HepG2 (cell line): ENCODE measurements around the gene U2AF1L4. TPM values are rescaled to one million over a fixed set of nuclear protein-coding genes. Genes with fewer than 3 reads are reported as not detected.

Experiments
- BATF2 ChIP-seq: sonication (generic); formaldehyde crosslinking; IDR thresholded peaks from 2 replicates; pipeline ENCODE4 v1.8.0; 2022; ENCODE audit warnings: mild to moderate bottlenecking, missing genetic modification reagents, moderate library complexity
- DPF2 ChIP-seq: sonication (generic); formaldehyde crosslinking; IDR thresholded peaks from 2 replicates; pipeline ENCODE4 v1.4.0; 2020; ENCODE audit warnings: mild to moderate bottlenecking, low read depth, missing genetic modification reagents, borderline replicate concordance
- KAT2B ChIP-seq: fragments of 150-350 bp; IDR thresholded peaks from 2 replicates; pipeline ENCODE4 v1.6.1; 2014; ENCODE audit warnings: low read depth, low read length, borderline replicate concordance
- KDM3A ChIP-seq: IDR thresholded peaks from 2 replicates; pipeline ENCODE4 v1.6.1; 2018; ENCODE audit warnings: low read depth, missing compliant biosample characterization
- MEIS1 ChIP-seq: sonication (generic); formaldehyde crosslinking; IDR thresholded peaks from 2 replicates; pipeline ENCODE4 v1.9.0; 2021; ENCODE audit warnings: mild to moderate bottlenecking, missing genetic modification reagents, moderate library complexity, borderline replicate concordance
- MXD1 ChIP-seq: sonication (generic); formaldehyde crosslinking; IDR thresholded peaks from 2 replicates; pipeline ENCODE4 v1.4.0; 2020; ENCODE audit warnings: mild to moderate bottlenecking, missing genetic modification reagents
- NCOA2 ChIP-seq: sonication (generic); formaldehyde crosslinking; IDR thresholded peaks from 2 replicates; pipeline ENCODE4 v1.8.0; 2022; ENCODE audit warnings: inconsistent platforms
- NR0B2 ChIP-seq: sonication (generic); formaldehyde crosslinking; IDR thresholded peaks from 2 replicates; pipeline ENCODE4 v1.4.0; 2020; ENCODE audit warnings: mild to moderate bottlenecking, missing genetic modification reagents
- RNF2 ChIP-seq: fragments of 450-650 bp; conservative IDR thresholded peaks from 2 replicates; pipeline ENCODE4 v1.6.1; 2016; ENCODE audit warnings: low read depth
- TFAP4 ChIP-seq: sonication (generic); IDR thresholded peaks from 2 replicates; pipeline ENCODE4 v1.6.1; 2016; ENCODE audit warnings: low read depth, borderline replicate concordance
- THAP11 ChIP-seq: IDR thresholded peaks from 2 replicates; pipeline ENCODE4 v1.6.1; 2016; ENCODE audit warnings: missing biosample characterization, missing genetic modification reagents
- THRA ChIP-seq: sonication (generic); formaldehyde crosslinking; IDR thresholded peaks from 2 replicates; pipeline ENCODE4 v1.4.0; 2020; ENCODE audit warnings: missing genetic modification reagents, borderline replicate concordance
- ZFP37 ChIP-seq: sonication (generic); formaldehyde crosslinking; IDR thresholded peaks from 2 replicates; pipeline ENCODE4 v1.4.0; 2020; ENCODE audit warnings: missing genetic modification reagents, borderline replicate concordance
- ZKSCAN8 ChIP-seq: IDR thresholded peaks from 2 replicates; pipeline ENCODE4 v1.6.1; 2016; ENCODE audit warnings: borderline replicate concordance, missing genetic modification reagents, missing compliant biosample characterization
- ZNF552 ChIP-seq: sonication (generic); formaldehyde crosslinking; IDR thresholded peaks from 2 replicates; pipeline ENCODE4 v1.9.0; 2022; ENCODE audit warnings: missing genetic modification reagents, mild to moderate bottlenecking, borderline replicate concordance
- ZNF556 ChIP-seq: sonication (generic); formaldehyde crosslinking; IDR thresholded peaks from 2 replicates; pipeline ENCODE4 v1.4.0; 2020; ENCODE audit warnings: mild to moderate bottlenecking, missing genetic modification reagents, borderline replicate concordance
- ZNF563 ChIP-seq: sonication (generic); formaldehyde crosslinking; IDR thresholded peaks from 2 replicates; pipeline ENCODE4 v1.8.0; 2022; ENCODE audit warnings: mild to moderate bottlenecking, moderate library complexity, missing genetic modification reagents
- ZNF777 ChIP-seq: sonication (generic); formaldehyde crosslinking; IDR thresholded peaks from 2 replicates; pipeline ENCODE4 v1.4.0; 2020; ENCODE audit warnings: missing genetic modification reagents
- ZSCAN21 ChIP-seq: sonication (generic); formaldehyde crosslinking; IDR thresholded peaks from 2 replicates; pipeline ENCODE4 v1.8.0; 2022; ENCODE audit warnings: mild to moderate bottlenecking, missing genetic modification reagents, moderate library complexity, borderline replicate concordance
- polyA plus RNA-seq, 8 experiments: library from polyadenylated mRNA; depleted of rRNA in 3 of 8; stranded (reverse) in 7 of 8; unstranded in 1 of 8; fragments of >200 nt; fragmentation: Illumina TruSeq in 4 of 8; extraction: Trizol in 4 of 8; gene quantifications; 2 replicates each; pipeline versions ENCODE4 v1.2.1 to v1.2.3, GENCODE V29; 2011 to 2016; ENCODE audit warnings: low read depth in 4 of 8, missing spikeins in 1 of 8, mixed read lengths in 1 of 8; ENCODE audit not compliant: insufficient read depth in 1 of 8
- total RNA-seq, 5 experiments: library from RNA; depleted of rRNA; stranded (reverse); fragments of >200 nt; fragmentation: Illumina TruSeq; extraction: Trizol; gene quantifications; 2 replicates each; pipeline ENCODE4 v1.2.3, GENCODE V29; 2016; ENCODE audit warnings: low read depth in 1 of 5
- TF ChIP-seq, protein P1 (sequence below): sonication (generic); formaldehyde crosslinking; IDR thresholded peaks from 2 replicates; pipeline ENCODE4 v1.4.0; 2020; ENCODE audit warnings: missing genetic modification reagents
- TF ChIP-seq, protein P2 (sequence below): sonication (generic); formaldehyde crosslinking; IDR thresholded peaks from 2 replicates; pipeline ENCODE4 v1.8.0; 2022; ENCODE audit warnings: missing genetic modification reagents, mild to moderate bottlenecking, moderate library complexity, borderline replicate concordance

The U2AF1L4 gene
- total and polyA plus RNA-seq, 2 of the 13 experiments (the other 11 are each of a cell fraction or from before 2014, with no cell fraction given) = 7.9 to 15.4 TPM

DNA sequence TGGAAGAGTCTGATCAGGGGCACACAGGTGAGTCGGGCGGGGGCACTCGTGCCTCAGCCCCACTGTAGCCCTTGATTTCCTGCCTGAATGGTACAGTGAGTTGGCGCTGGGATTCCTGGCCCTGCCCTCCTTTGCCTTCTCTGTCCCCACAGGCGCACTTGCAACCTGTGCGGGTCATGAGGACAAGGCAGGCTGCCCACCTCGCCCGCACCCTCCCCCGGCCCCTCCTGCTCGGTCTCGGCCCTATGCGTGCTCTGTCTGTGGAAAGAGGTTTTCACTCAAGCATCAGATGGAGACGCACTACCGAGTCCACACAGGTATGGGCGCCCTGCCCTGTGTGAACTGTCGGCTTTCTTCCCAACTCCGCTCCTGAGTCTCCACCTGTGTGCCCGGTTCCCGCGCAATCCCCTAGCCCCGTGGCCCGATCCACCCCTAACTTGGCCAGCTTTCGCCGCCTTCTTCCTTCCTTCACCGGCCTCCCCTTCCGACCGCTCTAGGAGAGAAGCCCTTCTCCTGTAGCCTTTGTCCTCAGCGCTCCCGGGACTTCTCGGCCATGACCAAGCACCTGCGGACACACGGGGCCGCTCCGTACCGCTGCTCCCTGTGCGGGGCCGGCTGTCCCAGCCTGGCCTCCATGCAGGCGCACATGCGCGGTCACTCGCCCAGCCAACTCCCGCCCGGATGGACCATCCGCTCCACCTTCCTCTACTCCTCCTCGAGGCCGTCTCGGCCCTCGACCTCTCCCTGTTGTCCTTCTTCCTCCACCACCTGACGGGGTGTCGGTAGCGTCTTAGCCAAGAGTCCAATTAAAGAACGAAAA, 29.0 kb downstream of the U2AF1L4 start (continued):
- TF ChIP-seq, protein P1, sequence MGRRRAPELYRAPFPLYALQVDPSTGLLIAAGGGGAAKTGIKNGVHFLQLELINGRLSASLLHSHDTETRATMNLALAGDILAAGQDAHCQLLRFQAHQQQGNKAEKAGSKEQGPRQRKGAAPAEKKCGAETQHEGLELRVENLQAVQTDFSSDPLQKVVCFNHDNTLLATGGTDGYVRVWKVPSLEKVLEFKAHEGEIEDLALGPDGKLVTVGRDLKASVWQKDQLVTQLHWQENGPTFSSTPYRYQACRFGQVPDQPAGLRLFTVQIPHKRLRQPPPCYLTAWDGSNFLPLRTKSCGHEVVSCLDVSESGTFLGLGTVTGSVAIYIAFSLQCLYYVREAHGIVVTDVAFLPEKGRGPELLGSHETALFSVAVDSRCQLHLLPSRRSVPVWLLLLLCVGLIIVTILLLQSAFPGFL = no peak
- TF ChIP-seq ZNF777 (CRISPR knock-in tag) = no peak
- TF ChIP-seq THAP11 (CRISPR knock-in tag) = peak; percentile 9; the same call in 1 of the 2 replicates
- no peak for TF ChIP-seq ZKSCAN8 (CRISPR knock-in tag)
- peak; percentile 81 for TF ChIP-seq BATF2 (CRISPR knock-in tag)
- TF ChIP-seq MXD1 (CRISPR knock-in tag) = peak; percentile 69; the same call in 1 of the 2 replicates
- TF ChIP-seq, protein P2, sequence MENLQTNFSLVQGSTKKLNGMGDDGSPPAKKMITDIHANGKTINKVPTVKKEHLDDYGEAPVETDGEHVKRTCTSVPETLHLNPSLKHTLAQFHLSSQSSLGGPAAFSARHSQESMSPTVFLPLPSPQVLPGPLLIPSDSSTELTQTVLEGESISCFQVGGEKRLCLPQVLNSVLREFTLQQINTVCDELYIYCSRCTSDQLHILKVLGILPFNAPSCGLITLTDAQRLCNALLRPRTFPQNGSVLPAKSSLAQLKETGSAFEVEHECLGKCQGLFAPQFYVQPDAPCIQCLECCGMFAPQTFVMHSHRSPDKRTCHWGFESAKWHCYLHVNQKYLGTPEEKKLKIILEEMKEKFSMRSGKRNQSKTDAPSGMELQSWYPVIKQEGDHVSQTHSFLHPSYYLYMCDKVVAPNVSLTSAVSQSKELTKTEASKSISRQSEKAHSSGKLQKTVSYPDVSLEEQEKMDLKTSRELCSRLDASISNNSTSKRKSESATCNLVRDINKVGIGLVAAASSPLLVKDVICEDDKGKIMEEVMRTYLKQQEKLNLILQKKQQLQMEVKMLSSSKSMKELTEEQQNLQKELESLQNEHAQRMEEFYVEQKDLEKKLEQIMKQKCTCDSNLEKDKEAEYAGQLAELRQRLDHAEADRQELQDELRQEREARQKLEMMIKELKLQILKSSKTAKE = no peak
- no peak; the same call in 1 of the 2 replicates for TF ChIP-seq ZNF563 (CRISPR knock-in tag)
- peak; percentile 54; the same call in 1 of the 2 replicates for TF ChIP-seq NR0B2 (CRISPR knock-in tag)
- no peak; the same call in 1 of the 2 replicates for TF ChIP-seq RNF2
- no peak for TF ChIP-seq ZNF556 (CRISPR knock-in tag)
- TF ChIP-seq MEIS1 (CRISPR knock-in tag) = no peak
- no peak for TF ChIP-seq ZFP37
- TF ChIP-seq DPF2 = no peak
- no peak; the same call in 1 of the 2 replicates for TF ChIP-seq TFAP4
- peak; percentile 27; the same call in 1 of the 2 replicates for TF ChIP-seq THRA
- TF ChIP-seq KDM3A (CRISPR knock-in tag) = no peak; the same call in 1 of the 2 replicates
- TF ChIP-seq ZSCAN21 = no peak; the same call in 1 of the 2 replicates
- TF ChIP-seq NCOA2 (CRISPR knock-in tag) = 0 out of 2 replicates have a peak, but pooled peaks have one; percentile 19
- no peak for TF ChIP-seq ZNF552 (CRISPR knock-in tag)
- no peak for TF ChIP-seq KAT2B
